ENCODE data around the gene SLC9B2.

GRCh38 chr4:103076747-103077347 lies at the start of gene SLC9B2:
- no peak for TF ChIP-seq POLR2A (IDR thresholded peaks at IDR 0.05)
- no peak for TF ChIP-seq CTCF (IDR thresholded peaks at IDR 0.05)
